ENCODE results near the gene GAMT. TPM values are rescaled to one million over a fixed set of nuclear protein-coding genes. Genes with fewer than 3 reads are reported as not detected.
"Not testable (repeated sequence)": the region's sequence is repeated elsewhere in the genome, so short reads cannot be mapped to it uniquely, and the experiment has no call there.

Gene GAMT
- total and polyA plus RNA-seq, 3 experiments from 2014 or later = 20.4 to 29.5 (median 29.0) TPM

- POLR2A ChIA-PET = interaction anchor here (0.6 kb wide), 2 partner anchors 9 to 12 kb away, joined by 3 read pairs; no protein-coding TSS in a partner anchor
- peaks cover 8 to 79% (median 11%) of the 10 kb centered on the region in 3 donors for H3K36me3 Mint-ChIP-seq
- H3K36me3 ChIP-seq (ENCODE audit: insufficient read depth, low read length) = peaks cover 52% of the 10 kb centered on the region
- no peak overlapping the region for H3K4me3 Mint-ChIP-seq
- no peak for DNase-seq
- CTCF ChIA-PET = no interaction called here
- H3K4me1 ChIP-seq (ENCODE audit: insufficient read depth, low read length) = peaks cover 10% of the 10 kb centered on the region
- peaks cover 0 to 2% of the 10 kb centered on the region in 2 donors for H3K27me3 Mint-ChIP-seq
- H3K27ac ChIP-seq (ENCODE audit: low read depth, low read length) = no peak overlapping the region
- H3K9me3 ChIP-seq (ENCODE audit: low read length) = no peaks in the 10 kb centered on the region
- H3K4me3 ChIP-seq (ENCODE audit: low read length) = no peak overlapping the region
- H3K9me3 Mint-ChIP-seq = no peaks in the 10 kb centered on the region
- H3K27ac Mint-ChIP-seq = peak overlapping the region in 3 of 8 donors; percentile 39 to 47 (median 43)
- peaks cover 25 to 42% (median 32%) of the 10 kb centered on the region in 3 donors for H3K4me1 Mint-ChIP-seq
- no peaks in the 10 kb centered on the region for H3K27me3 ChIP-seq (ENCODE audit: insufficient read depth, low read length, poor library complexity, severe bottlenecking)
Measured at GRCh38 chr19:1420590-1420989, 19.2 kb upstream of the GAMT start.

GRCh38 chr19:1420085-1420484 is 18.7 kb upstream of the GAMT start:
- peaks cover 8 to 76% (median 11%) of the 10 kb centered on the region in 3 donors for H3K36me3 Mint-ChIP-seq
- H3K27me3 Mint-ChIP-seq; H3K27ac Mint-ChIP-seq; H3K9me3 Mint-ChIP-seq; H3K9me3 ChIP-seq (ENCODE audit: low read length); DNase-seq; CTCF ChIA-PET; H3K4me3 ChIP-seq (ENCODE audit: low read length); H3K4me3 Mint-ChIP-seq; H3K27ac ChIP-seq (ENCODE audit: low read depth, low read length); H3K27me3 ChIP-seq (ENCODE audit: insufficient read depth, low read length, poor library complexity, severe bottlenecking): not testable (repeated sequence)
- H3K4me1 ChIP-seq (ENCODE audit: insufficient read depth, low read length) = peaks cover 15% of the 10 kb centered on the region
- POLR2A ChIA-PET = interaction anchor here (0.6 kb wide), 1 partner anchor 9 kb away, joined by 3 read pairs; no protein-coding TSS in a partner anchor
- H3K36me3 ChIP-seq (ENCODE audit: insufficient read depth, low read length) = peaks cover 47% of the 10 kb centered on the region
- peaks cover 28 to 47% (median 37%) of the 10 kb centered on the region in 3 donors for H3K4me1 Mint-ChIP-seq

GRCh38 chr19:1418951-1419738 is 17.8 kb upstream of the GAMT start:
- no peaks in the 10 kb centered on the region for H3K27me3 ChIP-seq (ENCODE audit: insufficient read depth, low read length, poor library complexity, severe bottlenecking)
- H3K4me3 ChIP-seq (ENCODE audit: low read length) = no peak overlapping the region
- ChIA-PET CTCF (no interaction called here), POLR2A (interaction anchor here (0.9 kb wide), 1 partner anchor 21 kb away, joined by 3 read pairs; no protein-coding TSS in a partner anchor)
- no peak for DNase-seq
- no peak overlapping the region for H3K27ac ChIP-seq (ENCODE audit: low read depth, low read length)
- Mint-ChIP-seq H3K9me3 (no peaks in the 10 kb centered on the region), H3K4me3 (peak overlapping the region in 1 of 7 donors; percentile 34), H3K27ac (peak overlapping the region in 5 of 8 donors; percentile 38 to 93 (median 69)), H3K27me3 (peaks cover 0 to 6% of the 10 kb centered on the region in 2 donors), H3K4me1 (peaks cover 32 to 51% (median 41%) of the 10 kb centered on the region in 3 donors), H3K36me3 (peaks cover 8 to 69% (median 11%) of the 10 kb centered on the region in 3 donors)
- H3K9me3 ChIP-seq (ENCODE audit: low read length) = no peaks in the 10 kb centered on the region
- peaks cover 45% of the 10 kb centered on the region for H3K36me3 ChIP-seq (ENCODE audit: insufficient read depth, low read length)
- H3K4me1 ChIP-seq (ENCODE audit: insufficient read depth, low read length) = peaks cover 19% of the 10 kb centered on the region

- no peaks in the 10 kb centered on the region for H3K9me3 ChIP-seq (ENCODE audit: low read length)
- H3K36me3 Mint-ChIP-seq = peaks cover 8 to 65% (median 11%) of the 10 kb centered on the region in 3 donors
- no peaks in the 10 kb centered on the region for H3K27me3 ChIP-seq (ENCODE audit: insufficient read depth, low read length, poor library complexity, severe bottlenecking)
- CTCF ChIA-PET = no interaction called here
- no peak overlapping the region for H3K27ac Mint-ChIP-seq
- peaks cover 33 to 58% (median 48%) of the 10 kb centered on the region in 3 donors for H3K4me1 Mint-ChIP-seq
- POLR2A ChIA-PET = interaction anchor here (0.9 kb wide), 1 partner anchor 22 kb away, joined by 3 read pairs; no protein-coding TSS in a partner anchor
- no peaks in the 10 kb centered on the region for H3K9me3 Mint-ChIP-seq
- peaks cover 0 to 6% of the 10 kb centered on the region in 2 donors for H3K27me3 Mint-ChIP-seq
- H3K4me3 ChIP-seq (ENCODE audit: low read length) = no peak overlapping the region
- H3K27ac ChIP-seq (ENCODE audit: low read depth, low read length) = no peak overlapping the region
- DNase-seq = no peak
- peaks cover 45% of the 10 kb centered on the region for H3K36me3 ChIP-seq (ENCODE audit: insufficient read depth, low read length)
- no peak overlapping the region for H3K4me3 Mint-ChIP-seq
- peaks cover 19% of the 10 kb centered on the region for H3K4me1 ChIP-seq (ENCODE audit: insufficient read depth, low read length)
Measured at GRCh38 chr19:1418496-1418775, 17.1 kb upstream of the GAMT start.

GRCh38 chr19:1417681-1418495 is 16.5 kb upstream of the GAMT start:
- Histone ChIP-seq H3K27ac (ENCODE audit: low read depth, low read length) (no peak overlapping the region), H3K4me3 (ENCODE audit: low read length) (no peak overlapping the region), H3K4me1 (ENCODE audit: insufficient read depth, low read length) (peaks cover 21% of the 10 kb centered on the region), H3K36me3 (ENCODE audit: insufficient read depth, low read length) (peaks cover 45% of the 10 kb centered on the region), H3K9me3 (ENCODE audit: low read length) (no peaks in the 10 kb centered on the region), H3K27me3 (ENCODE audit: insufficient read depth, low read length, poor library complexity, severe bottlenecking) (no peaks in the 10 kb centered on the region)
- ChIA-PET POLR2A (no interaction called here), CTCF (no interaction called here)
- Mint-ChIP-seq H3K4me1 (peaks cover 38 to 63% (median 52%) of the 10 kb centered on the region in 3 donors), H3K36me3 (peaks cover 7 to 65% (median 8%) of the 10 kb centered on the region in 3 donors), H3K27me3 (peaks cover 0 to 6% of the 10 kb centered on the region in 2 donors), H3K27ac (peak overlapping the region in 2 of 8 donors; percentile 45 to 55), H3K4me3 (peak overlapping the region in 3 of 7 donors; percentile 19 to 68 (median 24)), H3K9me3 (no peaks in the 10 kb centered on the region)
- DNase-seq = no peak

GRCh38 chr19:1417145-1417544 is 15.8 kb upstream of the GAMT start:
- Histone ChIP-seq H3K4me3 (ENCODE audit: low read length) (no peak overlapping the region), H3K27me3 (ENCODE audit: insufficient read depth, low read length, poor library complexity, severe bottlenecking) (no peaks in the 10 kb centered on the region), H3K9me3 (ENCODE audit: low read length) (no peaks in the 10 kb centered on the region), H3K36me3 (ENCODE audit: insufficient read depth, low read length) (peaks cover 41% of the 10 kb centered on the region), H3K4me1 (ENCODE audit: insufficient read depth, low read length) (peaks cover 29% of the 10 kb centered on the region), H3K27ac (ENCODE audit: low read depth, low read length) (no peak overlapping the region)
- ChIA-PET CTCF (no interaction called here), POLR2A (interaction anchor here (0.6 kb wide), 1 partner anchor 166 kb away, joined by 4 read pairs; no protein-coding TSS in a partner anchor)
- Mint-ChIP-seq H3K4me1 (peaks cover 44 to 71% (median 51%) of the 10 kb centered on the region in 3 donors), H3K4me3 (peak overlapping the region in 3 of 7 donors; percentile 24 to 68 (median 26)), H3K27ac (peak overlapping the region in 5 of 8 donors; percentile 42 to 76 (median 47)), H3K36me3 (peaks cover 4 to 62% (median 8%) of the 10 kb centered on the region in 3 donors), H3K27me3 (peaks cover 0 to 4% of the 10 kb centered on the region in 2 donors), H3K9me3 (no peaks in the 10 kb centered on the region)
- no peak for DNase-seq

- H3K36me3 ChIP-seq (ENCODE audit: insufficient read depth, low read length) = peaks cover 36% of the 10 kb centered on the region
- H3K4me1 ChIP-seq (ENCODE audit: insufficient read depth, low read length) = peaks cover 38% of the 10 kb centered on the region
- peak overlapping the region in 3 of 7 donors; percentile 6 to 50 (median 16) for H3K4me3 Mint-ChIP-seq
- no peaks in the 10 kb centered on the region for H3K27me3 ChIP-seq (ENCODE audit: insufficient read depth, low read length, poor library complexity, severe bottlenecking)
- DNase-seq = no peak
- no peaks in the 10 kb centered on the region for H3K9me3 Mint-ChIP-seq
- no peak overlapping the region for H3K4me3 ChIP-seq (ENCODE audit: low read length)
- peaks cover 53 to 80% (median 60%) of the 10 kb centered on the region in 3 donors for H3K4me1 Mint-ChIP-seq
- peaks cover 0 to 4% of the 10 kb centered on the region in 2 donors for H3K27me3 Mint-ChIP-seq
- peak overlapping the region in 6 of 8 donors; percentile 72 to 92 (median 80) for H3K27ac Mint-ChIP-seq
- H3K9me3 ChIP-seq (ENCODE audit: low read length) = no peaks in the 10 kb centered on the region
- ChIA-PET POLR2A (no interaction called here), CTCF (interaction anchor here (0.7 to 1.0 kb wide), 2 partner anchors 29 to 172 kb away, joined by 4 to 5 read pairs; no protein-coding TSS in a partner anchor)
- peaks cover 4 to 63% (median 8%) of the 10 kb centered on the region in 3 donors for H3K36me3 Mint-ChIP-seq
- no peak overlapping the region for H3K27ac ChIP-seq (ENCODE audit: low read depth, low read length)
Measured at GRCh38 chr19:1416014-1416841, 14.9 kb upstream of the GAMT start.

All from CD8-positive, alpha-beta memory T cell (primary cell).